ENCODE measurements around the gene SPI1.

DNA sequence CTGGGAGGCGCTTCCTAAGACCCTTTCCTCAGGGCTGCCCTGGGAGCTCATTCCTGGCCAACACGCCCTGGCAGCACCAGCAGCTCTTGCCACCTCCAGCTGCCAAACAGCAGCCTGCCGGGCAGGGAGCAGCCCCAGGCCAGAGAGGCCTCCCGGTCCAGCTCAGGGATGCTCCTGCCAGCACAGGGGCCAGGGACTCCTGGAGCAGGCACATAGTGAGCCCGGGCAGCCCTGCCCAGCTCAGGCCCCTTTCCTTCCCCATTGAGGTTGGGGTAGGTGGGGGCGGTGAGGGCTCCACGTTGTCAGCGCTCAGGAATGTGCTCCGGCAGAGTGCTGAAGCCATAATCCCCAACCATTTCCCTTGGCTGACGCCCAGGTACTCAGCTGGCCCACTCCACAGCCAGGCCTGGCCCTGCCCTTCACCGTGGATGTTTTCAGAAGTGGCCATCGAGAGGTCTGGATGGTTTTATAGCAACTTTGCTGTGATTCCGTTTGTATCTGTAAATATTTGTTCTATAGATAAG, 37.7 kb upstream of the SPI1 start:
- TF ChIP-seq CTCF (IDR thresholded peaks at IDR 0.05) (no peak), ZFX (IDR thresholded peaks at IDR 0.05; ENCODE audit: borderline replicate concordance) (no peak)
